WI38 (cell line): ENCODE results near the gene ASGR2.
"Not testable (repeated sequence)": the region's sequence is repeated elsewhere in the genome, so short reads cannot be mapped to it uniquely, and the experiment has no call there.

Source experiments
- H3K4me3 ChIP-seq: 2 replicates; pipeline ENCODE4 v1.5.1; 2011; ENCODE audit warnings: low read depth, mild to moderate bottlenecking, control low read depth, low read length
- TF ChIP-seq, protein P1 (sequence below): IDR thresholded peaks from 2 replicates; pipeline ENCODE4 v1.5.1; 2012; ENCODE audit warnings: low read depth, mild to moderate bottlenecking, control low read depth, low read length

Gene ASGR2

DNA sequence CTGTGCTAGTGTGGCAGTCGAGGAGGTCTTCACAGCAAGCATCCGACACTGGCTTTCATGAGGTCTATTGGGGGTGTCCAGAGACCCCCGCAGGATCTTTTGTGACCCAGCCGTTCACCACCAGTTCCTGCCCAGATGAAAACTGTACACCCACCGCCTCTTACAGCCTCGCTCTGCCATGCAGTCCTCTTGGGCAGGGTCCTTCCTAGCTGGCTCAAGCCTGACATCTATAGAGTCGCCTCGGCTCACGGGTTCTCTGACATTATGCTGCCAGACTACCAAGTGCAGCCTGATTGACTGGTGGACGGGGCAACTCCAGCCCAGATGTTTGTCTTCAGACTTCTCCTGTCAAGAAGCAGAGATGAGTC lies 20.0 kb downstream of the ASGR2 start:
- TF ChIP-seq, protein P1, sequence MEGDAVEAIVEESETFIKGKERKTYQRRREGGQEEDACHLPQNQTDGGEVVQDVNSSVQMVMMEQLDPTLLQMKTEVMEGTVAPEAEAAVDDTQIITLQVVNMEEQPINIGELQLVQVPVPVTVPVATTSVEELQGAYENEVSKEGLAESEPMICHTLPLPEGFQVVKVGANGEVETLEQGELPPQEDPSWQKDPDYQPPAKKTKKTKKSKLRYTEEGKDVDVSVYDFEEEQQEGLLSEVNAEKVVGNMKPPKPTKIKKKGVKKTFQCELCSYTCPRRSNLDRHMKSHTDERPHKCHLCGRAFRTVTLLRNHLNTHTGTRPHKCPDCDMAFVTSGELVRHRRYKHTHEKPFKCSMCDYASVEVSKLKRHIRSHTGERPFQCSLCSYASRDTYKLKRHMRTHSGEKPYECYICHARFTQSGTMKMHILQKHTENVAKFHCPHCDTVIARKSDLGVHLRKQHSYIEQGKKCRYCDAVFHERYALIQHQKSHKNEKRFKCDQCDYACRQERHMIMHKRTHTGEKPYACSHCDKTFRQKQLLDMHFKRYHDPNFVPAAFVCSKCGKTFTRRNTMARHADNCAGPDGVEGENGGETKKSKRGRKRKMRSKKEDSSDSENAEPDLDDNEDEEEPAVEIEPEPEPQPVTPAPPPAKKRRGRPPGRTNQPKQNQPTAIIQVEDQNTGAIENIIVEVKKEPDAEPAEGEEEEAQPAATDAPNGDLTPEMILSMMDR: no peak
- H3K4me3 ChIP-seq: no peak overlapping the region

DNA sequence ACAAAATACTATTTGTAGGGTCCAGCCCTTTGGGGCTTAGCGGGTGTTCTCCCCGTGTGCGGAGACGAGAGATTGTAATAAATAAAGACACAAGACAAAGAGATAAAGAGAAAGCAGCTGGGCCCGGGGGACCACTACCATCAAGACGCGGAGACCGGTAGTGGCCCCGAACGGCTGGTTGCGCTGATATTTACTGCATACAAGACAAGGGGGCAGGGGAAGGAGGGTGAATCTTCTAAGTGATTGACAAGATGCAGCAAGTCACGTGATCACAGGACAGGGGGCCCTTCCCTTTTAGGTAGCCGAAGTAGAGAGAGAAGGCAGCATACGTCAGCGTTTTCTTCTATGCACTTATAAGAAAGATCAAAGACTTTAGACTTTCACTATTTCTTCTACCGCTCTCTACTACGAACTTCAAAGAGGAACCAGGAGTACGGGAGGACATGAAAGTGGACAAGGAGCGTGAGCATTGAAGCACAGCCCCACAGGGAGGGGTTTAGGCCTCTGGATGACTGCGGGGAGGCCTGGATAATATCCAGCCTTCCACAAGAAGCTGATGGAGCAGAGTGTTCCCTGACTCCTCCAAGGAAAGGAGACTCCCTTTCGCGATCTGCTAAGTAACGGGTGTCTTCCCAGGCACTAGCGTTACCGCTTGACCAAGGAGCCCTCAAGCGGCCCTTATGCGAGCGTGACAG lies 23.2 kb downstream of the ASGR2 start:
- not testable (repeated sequence) for H3K4me3 ChIP-seq

DNA sequence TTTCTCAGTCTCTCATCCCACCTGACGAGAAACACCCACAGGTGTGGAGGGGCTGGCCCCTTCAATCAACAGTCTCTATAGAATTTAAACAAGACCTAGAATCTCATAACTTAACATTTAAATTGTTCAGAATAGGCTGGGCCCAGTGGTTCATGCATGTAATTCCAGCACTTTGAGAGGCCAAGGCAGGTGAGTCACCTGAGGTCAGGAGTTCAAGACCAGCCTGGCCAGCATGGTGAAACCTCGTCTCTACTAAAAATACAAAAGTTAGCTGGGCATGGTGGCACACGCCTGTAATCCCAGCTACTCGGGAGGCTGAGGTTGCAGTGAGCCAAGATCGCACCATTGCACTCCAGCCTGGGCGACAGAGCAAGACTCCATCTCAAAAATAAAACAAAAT lies 25.1 kb downstream of the ASGR2 start:
- H3K4me3 ChIP-seq: not testable (repeated sequence)

DNA sequence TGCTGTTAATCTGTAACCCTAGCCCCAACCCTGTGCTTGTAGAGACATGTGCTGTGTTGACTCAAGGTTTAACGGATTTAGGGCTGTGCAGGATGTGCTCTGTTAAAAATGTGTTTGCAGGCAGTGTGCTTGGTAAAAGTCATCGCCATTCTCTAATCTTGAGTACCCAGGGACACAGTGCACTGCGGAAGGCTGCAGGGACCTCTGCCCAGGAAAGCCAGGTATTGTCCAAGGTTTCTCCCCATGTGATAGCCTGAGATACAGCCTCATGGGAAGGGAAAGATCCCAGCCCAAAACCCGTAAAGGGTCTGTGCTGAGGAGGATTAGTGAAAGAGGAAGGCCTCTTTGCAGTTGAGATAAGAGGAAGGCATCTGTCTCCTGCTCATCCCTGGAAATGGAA lies 26.2 kb downstream of the ASGR2 start:
- not testable (repeated sequence) for H3K4me3 ChIP-seq

DNA sequence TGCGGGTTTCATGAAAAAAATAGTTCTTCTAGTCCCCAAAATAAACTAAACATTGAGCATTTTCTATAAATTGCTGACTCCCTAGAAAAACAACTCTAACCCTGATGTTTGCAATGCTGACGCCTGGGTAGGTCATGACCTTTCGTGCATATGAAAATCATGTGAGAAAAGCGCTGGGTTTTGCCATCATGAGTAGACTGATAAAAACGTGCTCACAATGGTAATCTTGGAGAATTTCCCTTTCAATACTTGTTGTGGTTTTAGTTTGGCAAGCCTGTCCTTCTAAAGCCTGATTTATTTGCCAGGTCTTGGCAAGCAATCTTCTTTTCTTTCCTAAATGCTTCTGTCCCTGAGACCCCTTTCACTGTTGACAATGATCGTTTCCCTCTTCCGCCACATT lies 30.5 kb downstream of the ASGR2 start:
- no peak overlapping the region for H3K4me3 ChIP-seq
- TF ChIP-seq, protein P1: no peak

DNA sequence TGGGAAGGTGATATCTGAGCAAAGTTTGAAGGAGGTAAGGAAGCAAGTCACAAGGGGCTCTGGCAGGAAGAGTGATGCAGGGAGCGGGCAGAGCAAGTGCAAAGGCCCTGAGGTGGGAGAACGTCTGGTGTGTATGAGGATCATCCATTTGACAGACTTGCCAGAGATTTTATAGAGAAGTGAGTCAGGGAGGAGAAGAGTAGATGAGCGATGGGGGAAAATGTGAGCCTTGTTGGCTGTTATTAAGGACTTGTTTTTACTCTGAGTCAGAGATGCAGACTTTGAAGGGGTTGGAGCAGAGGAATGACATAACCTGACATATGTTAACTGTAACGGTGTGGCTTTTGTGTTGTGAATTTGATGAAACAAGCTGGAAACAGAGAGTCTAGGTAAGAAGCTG lies 31.0 kb downstream of the ASGR2 start:
- H3K4me3 ChIP-seq: no peak overlapping the region
- TF ChIP-seq, protein P1: no peak

DNA sequence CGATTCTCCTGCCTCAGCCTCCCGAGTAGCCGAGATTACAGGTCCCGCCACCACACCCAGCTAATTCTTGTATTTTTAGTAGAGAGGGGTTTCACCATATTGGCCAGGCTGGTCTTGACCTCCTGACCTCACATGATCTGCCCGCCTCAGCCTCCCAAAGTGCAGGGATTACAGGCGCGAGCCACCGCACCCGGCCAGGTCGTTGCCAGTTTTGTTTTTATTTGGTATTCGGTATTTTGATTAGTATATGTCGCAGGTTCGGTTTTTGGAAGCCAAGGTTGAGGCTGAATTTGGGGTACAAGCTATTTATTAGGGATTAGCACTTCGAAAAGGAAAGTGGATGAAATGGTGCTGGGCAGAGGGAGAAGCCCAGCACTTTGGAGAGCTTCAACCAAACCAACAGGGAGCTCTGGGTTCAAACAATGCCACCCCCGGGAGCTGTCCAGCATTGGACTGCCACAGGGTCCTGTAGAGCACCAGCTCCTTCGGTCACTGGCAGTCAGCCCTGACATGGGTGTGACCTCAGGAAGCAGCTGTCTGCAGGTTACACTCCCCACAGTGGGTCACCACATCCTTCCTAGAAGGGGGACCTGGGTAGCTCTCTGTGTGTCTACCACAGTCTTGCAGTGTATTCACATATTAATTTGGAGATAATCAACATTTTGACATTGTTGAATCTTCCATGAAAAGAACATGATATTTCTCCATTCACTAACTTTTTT lies 33.1 kb downstream of the ASGR2 start:
- no peak overlapping the region for H3K4me3 ChIP-seq
- TF ChIP-seq, protein P1: no peak

DNA sequence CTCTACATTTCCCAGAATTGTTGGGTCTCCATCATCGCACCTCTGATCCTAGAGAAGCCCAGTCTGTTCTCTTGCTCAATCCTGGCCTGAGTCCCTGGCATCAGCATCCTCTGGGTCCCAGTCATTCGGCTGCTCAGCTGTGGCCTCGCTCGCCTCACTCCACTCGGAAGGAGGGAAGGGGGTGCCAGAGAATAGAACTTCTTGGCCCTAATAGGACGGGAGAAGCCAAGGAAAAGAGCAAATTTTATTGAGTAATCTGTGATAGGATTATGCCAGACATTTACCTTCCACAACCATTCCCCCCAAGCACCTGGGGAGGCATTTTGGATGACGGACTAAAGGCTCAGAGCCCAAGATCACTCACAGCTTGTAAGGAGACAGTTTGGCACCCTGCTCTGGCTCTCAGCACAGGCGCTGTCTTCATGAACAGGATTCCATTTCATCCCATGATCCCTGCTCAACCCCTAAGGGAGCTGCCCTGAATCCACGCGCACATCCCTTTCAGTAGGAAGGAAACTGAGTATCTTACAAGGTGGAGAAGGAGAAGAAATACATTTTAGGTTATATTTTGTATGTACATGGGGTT lies 34.1 kb downstream of the ASGR2 start:
- H3K4me3 ChIP-seq: no peak overlapping the region
- TF ChIP-seq, protein P1: no peak
